ENCODE measurements around the gene CDKL2.
"Not testable (repeated sequence)": the region's sequence is repeated elsewhere in the genome, so short reads cannot be mapped to it uniquely, and the experiment has no call there.

CDKL2 gene

GRCh38 chr4:75630174-75630936 is at the start of gene CDKL2:
TSS of gene CDKL2 (minus strand) at chr4:75630528. CDS start at chr4:75625988, 4,540 bp downstream.
- peak; percentile 84 for DNase-seq (ENCODE audit: low read depth)

- no peak for DNase-seq (ENCODE audit: low read depth)
Observed at GRCh38 chr4:75678965-75679364, 48.6 kb upstream of the CDKL2 start.

- no peak for DNase-seq (ENCODE audit: low read depth)
Observed at GRCh38 chr4:75678473-75678872, 48.1 kb upstream of the CDKL2 start.

GRCh38 chr4:75675004-75675531 is 44.7 kb upstream of the CDKL2 start:
- no peak for DNase-seq (ENCODE audit: low read depth)

GRCh38 chr4:75673959-75674328 is 43.6 kb upstream of the CDKL2 start:
- no peak for DNase-seq (ENCODE audit: low read depth)

- peak; percentile 96 for DNase-seq (ENCODE audit: low read depth)
Observed at GRCh38 chr4:75673027-75673958, 43.0 kb upstream of the CDKL2 start, which contains the start of gene G3BP2. TSS of gene G3BP2 (minus strand) at chr4:75673411. CDS start at chr4:75662025, 11,386 bp downstream.

- peak; percentile 68 for DNase-seq (ENCODE audit: low read depth)
Observed at GRCh38 chr4:75672461-75673026, 42.2 kb upstream of the CDKL2 start.

GRCh38 chr4:75671802-75672421 is 41.6 kb upstream of the CDKL2 start:
- DNase-seq (ENCODE audit: low read depth), result no peak

- DNase-seq (ENCODE audit: low read depth), result no peak
Observed at GRCh38 chr4:75668596-75668995, 38.3 kb upstream of the CDKL2 start.

- DNase-seq (ENCODE audit: low read depth), result not testable (repeated sequence)
Observed at GRCh38 chr4:75667636-75668035, 37.3 kb upstream of the CDKL2 start.

- DNase-seq (ENCODE audit: low read depth), result no peak
Observed at GRCh38 chr4:75666299-75666698, 36.0 kb upstream of the CDKL2 start.

- not testable (repeated sequence) for DNase-seq (ENCODE audit: low read depth)
Observed at GRCh38 chr4:75664604-75665003, 34.3 kb upstream of the CDKL2 start.

GRCh38 chr4:75662626-75663025 is 32.3 kb upstream of the CDKL2 start:
- no peak for DNase-seq (ENCODE audit: low read depth)

- DNase-seq (ENCODE audit: low read depth), result no peak
Observed at GRCh38 chr4:75660491-75660890, 30.2 kb upstream of the CDKL2 start.

- DNase-seq (ENCODE audit: low read depth), result no peak
Observed at GRCh38 chr4:75659512-75660031, 29.2 kb upstream of the CDKL2 start.

GRCh38 chr4:75658876-75659275 is 28.5 kb upstream of the CDKL2 start:
- DNase-seq (ENCODE audit: low read depth), result no peak

GRCh38 chr4:75655562-75655961 is 25.2 kb upstream of the CDKL2 start:
- DNase-seq (ENCODE audit: low read depth), result no peak

- DNase-seq (ENCODE audit: low read depth), result no peak
Observed at GRCh38 chr4:75654905-75655304, 24.6 kb upstream of the CDKL2 start.

GRCh38 chr4:75653845-75654503 is 23.6 kb upstream of the CDKL2 start:
- no peak for DNase-seq (ENCODE audit: low read depth)

- DNase-seq (ENCODE audit: low read depth), result no peak
Observed at GRCh38 chr4:75644095-75644494, 13.8 kb upstream of the CDKL2 start.

- DNase-seq (ENCODE audit: low read depth), result no peak
Observed at GRCh38 chr4:75643651-75644050, 13.3 kb upstream of the CDKL2 start.

Data from stimulated activated CD8-positive, alpha-beta memory T cell treated with anti-CD3 and anti-CD28 coated beads, Interleukin-4, amount 100 ng/mL, for 24 hours (primary cell).